ENCODE results near the gene PAPPA2. TPM values are rescaled to one million over a fixed set of nuclear protein-coding genes. Genes with fewer than 3 reads are reported as not detected.
"Not testable (repeated sequence)": the region's sequence is repeated elsewhere in the genome, so short reads cannot be mapped to it uniquely, and the experiment has no call there.

PAPPA2 gene
- total RNA-seq, 1 donor from 2014 or later = 0.25 TPM

- no peak overlapping the region for H3K27ac Mint-ChIP-seq
These were observed 281.2 kb downstream of the PAPPA2 start for GRCh38 chr1:176744142-176744541.

GRCh38 chr1:176745945-176746344 is 283.0 kb downstream of the PAPPA2 start:
- Mint-ChIP-seq H3K4me3 (no peak overlapping the region), H3K4me1 (no peaks in the 10 kb centered on the region), H3K27ac (no peak overlapping the region), H3K36me3 (no peaks in the 10 kb centered on the region), H3K9me3 (peaks cover 6% of the 10 kb centered on the region), H3K27me3 (ENCODE audit: low read depth) (no peaks in the 10 kb centered on the region)
- DNase-seq (ENCODE audit: low spot score in 2 of 2, unreplicated experiment in 2 of 2) = no peak
- no peak for TF ChIP-seq CTCF (IDR thresholded peaks at IDR 0.05; ENCODE audit: unreplicated experiment)

More at GRCh38 chr1:176744142-176744541, 281.2 kb downstream of the PAPPA2 start:
- no peaks in the 10 kb centered on the region for H3K27me3 Mint-ChIP-seq (ENCODE audit: low read depth)
- H3K9me3 Mint-ChIP-seq = peaks cover 6% of the 10 kb centered on the region
- TF ChIP-seq CTCF (IDR thresholded peaks at IDR 0.05; ENCODE audit: unreplicated experiment) = no peak
- no peaks in the 10 kb centered on the region for H3K4me1 Mint-ChIP-seq
- H3K36me3 Mint-ChIP-seq = no peaks in the 10 kb centered on the region
- no peak overlapping the region for H3K4me3 Mint-ChIP-seq
- DNase-seq (ENCODE audit: low spot score in 2 of 2, unreplicated experiment in 2 of 2) = no peak

- no peak for TF ChIP-seq CTCF (IDR thresholded peaks at IDR 0.05; ENCODE audit: unreplicated experiment)
- Mint-ChIP-seq H3K9me3 (no peaks in the 10 kb centered on the region), H3K27ac (no peak overlapping the region), H3K27me3 (ENCODE audit: low read depth) (no peaks in the 10 kb centered on the region), H3K36me3 (no peaks in the 10 kb centered on the region), H3K4me1 (peaks cover 3% of the 10 kb centered on the region), H3K4me3 (no peak overlapping the region)
- DNase-seq (ENCODE audit: low spot score in 2 of 2, unreplicated experiment in 2 of 2) = no peak
These were observed 289.5 kb downstream of the PAPPA2 start for GRCh38 chr1:176752505-176752904.

GRCh38 chr1:176754676-176755075 is 291.7 kb downstream of the PAPPA2 start:
- H3K9me3 Mint-ChIP-seq = no peaks in the 10 kb centered on the region
- no peak overlapping the region for H3K4me3 Mint-ChIP-seq
- no peak for TF ChIP-seq CTCF (IDR thresholded peaks at IDR 0.05; ENCODE audit: unreplicated experiment)
- H3K4me1 Mint-ChIP-seq = peaks cover 3% of the 10 kb centered on the region
- DNase-seq (ENCODE audit: low spot score in 2 of 2, unreplicated experiment in 2 of 2) = no peak
- no peaks in the 10 kb centered on the region for H3K36me3 Mint-ChIP-seq
- H3K27me3 Mint-ChIP-seq (ENCODE audit: low read depth) = peaks cover 3% of the 10 kb centered on the region
- no peak overlapping the region for H3K27ac Mint-ChIP-seq

- not testable (repeated sequence) for H3K36me3 Mint-ChIP-seq; H3K27ac Mint-ChIP-seq; DNase-seq (ENCODE audit: low spot score in 2 of 2, unreplicated experiment in 2 of 2); H3K27me3 Mint-ChIP-seq (ENCODE audit: low read depth); H3K4me1 Mint-ChIP-seq; H3K9me3 Mint-ChIP-seq; H3K4me3 Mint-ChIP-seq
These were observed 293.8 kb downstream of the PAPPA2 start for GRCh38 chr1:176756817-176757216.

- H3K27ac Mint-ChIP-seq = no peak overlapping the region
- no peaks in the 10 kb centered on the region for H3K4me1 Mint-ChIP-seq
- no peak for DNase-seq (ENCODE audit: low spot score in 2 of 2, unreplicated experiment in 2 of 2)
- no peak overlapping the region for H3K4me3 Mint-ChIP-seq
- no peaks in the 10 kb centered on the region for H3K36me3 Mint-ChIP-seq
- H3K27me3 Mint-ChIP-seq (ENCODE audit: low read depth) = peaks cover 20% of the 10 kb centered on the region
- no peak for TF ChIP-seq CTCF (IDR thresholded peaks at IDR 0.05; ENCODE audit: unreplicated experiment)
- no peaks in the 10 kb centered on the region for H3K9me3 Mint-ChIP-seq
These were observed 302.6 kb downstream of the PAPPA2 start for GRCh38 chr1:176765608-176766007.

Measured in mesothelial cell of epicardium (in vitro differentiated cells).